NCI-H1436 (cell line): Measurements from ENCODE around the gene ALS2.
"Not testable (repeated sequence)": the region's sequence is repeated elsewhere in the genome, so short reads cannot be mapped to it uniquely, and the experiment has no call there.

Experiments
- DNase-seq: peaks from one replicate; lab custom pipeline; 2025; lab: John Stamatoyannopoulos, UW

The ALS2 gene

GRCh38 chr2:201674794-201675193, 105.9 kb downstream of the ALS2 start:
- DNase-seq = no peak

GRCh38 chr2:201674298-201674697, 106.4 kb downstream of the ALS2 start:
- no peak for DNase-seq

GRCh38 chr2:201673546-201673945, 107.2 kb downstream of the ALS2 start:
- DNase-seq = no peak

- DNase-seq = not testable (repeated sequence)
These were observed 109.5 kb downstream of the ALS2 start for GRCh38 chr2:201671205-201671604.

- no peak for DNase-seq
These were observed 110.9 kb downstream of the ALS2 start for GRCh38 chr2:201669865-201670264.

GRCh38 chr2:201668402-201668910, 112.3 kb downstream of the ALS2 start:
- no peak for DNase-seq

- DNase-seq = no peak
These were observed 116.4 kb downstream of the ALS2 start for GRCh38 chr2:201664334-201664733.

GRCh38 chr2:201661366-201661765, 119.4 kb downstream of the ALS2 start:
- no peak for DNase-seq

GRCh38 chr2:201660293-201660895, 120.3 kb downstream of the ALS2 start:
- no peak for DNase-seq

GRCh38 chr2:201656740-201657139, 124.0 kb downstream of the ALS2 start:
- no peak for DNase-seq

GRCh38 chr2:201656102-201656501, 124.6 kb downstream of the ALS2 start:
- no peak for DNase-seq

- DNase-seq = no peak
These were observed 125.9 kb downstream of the ALS2 start for GRCh38 chr2:201654616-201655384.

GRCh38 chr2:201653221-201653620, 127.5 kb downstream of the ALS2 start:
- no peak for DNase-seq
